Temporal lobe (tissue), 2 donors: ENCODE data around the gene RNF130. TPM values are rescaled to one million over a fixed set of nuclear protein-coding genes. Genes with fewer than 3 reads are reported as not detected.

Experiments used
- small RNA-seq: library from RNA; depleted of rRNA; stranded (forward); fragments of <200 nt; gene quantifications from one replicate; pipeline ENCODE3, GENCODE V24; 2014; ENCODE audit warnings: low replicate concordance
- total RNA-seq: library from RNA; depleted of rRNA; stranded (reverse); fragments of >200 nt; gene quantifications from one replicate; pipeline ENCODE4 v1.2.3, GENCODE V29; 2014

RNF130 gene
- total RNA-seq, 1 donor from 2014 or later, result 69.8 TPM

Small RNA genes within 50 kb of the gene (small RNA-seq; reads per million reads assigned to genes)
- 2,095 reads per million, percentile 99 among the genes with 10 or more reads in this experiment for gene MIR340

Other genes starting within 250 kb of the RNF130 start
- 33.9 TPM for gene MRNIP, start 212.9 kb downstream of the RNF130 start, total RNA-seq
- 31.0 TPM for gene TBC1D9B, start 163.9 kb downstream of the RNF130 start, total RNA-seq
- gene RASGEF1C, start 137.5 kb upstream of the RNF130 start, total RNA-seq, result 21.4 TPM
- gene MAPK9, start 220.3 kb upstream of the RNF130 start, total RNA-seq, result 54.6 TPM